Measurements from ENCODE around the gene PABPN1L.

The PABPN1L gene

GRCh38 chr16:88841521-88842307 lies 24.7 kb downstream of the PABPN1L start:
- no peak for DNase-seq (ENCODE audit: low read depth)
- no peak for TF ChIP-seq CTCF (IDR thresholded peaks at IDR 0.05; ENCODE audit: low read depth, low read length, missing control alignments)
- H3K4me3 ChIP-seq (ENCODE audit: low read depth, low read length), result no peak overlapping the region; the same call in 1 of the 2 replicates

- no peak for TF ChIP-seq CTCF (IDR thresholded peaks at IDR 0.05; ENCODE audit: low read depth, low read length, missing control alignments)
- no peak overlapping the region for H3K4me3 ChIP-seq (ENCODE audit: low read depth, low read length)
- no peak for DNase-seq (ENCODE audit: low read depth)
Observed at GRCh38 chr16:88840600-88841215, 25.8 kb downstream of the PABPN1L start.

- H3K4me3 ChIP-seq (ENCODE audit: low read depth, low read length), result no peak overlapping the region
- DNase-seq (ENCODE audit: low read depth), result no peak
- no peak for TF ChIP-seq CTCF (IDR thresholded peaks at IDR 0.05; ENCODE audit: low read depth, low read length, missing control alignments)
Observed at GRCh38 chr16:88839745-88840599, 26.5 kb downstream of the PABPN1L start.

- DNase-seq (ENCODE audit: low read depth), result no peak
- no peak for TF ChIP-seq CTCF (IDR thresholded peaks at IDR 0.05; ENCODE audit: low read depth, low read length, missing control alignments)
Observed at GRCh38 chr16:88839026-88839529, 27.4 kb downstream of the PABPN1L start.

GRCh38 chr16:88838566-88838965 lies 27.9 kb downstream of the PABPN1L start:
- H3K4me3 ChIP-seq (ENCODE audit: low read depth, low read length), result no peak overlapping the region
- no peak for DNase-seq (ENCODE audit: low read depth)
- no peak for TF ChIP-seq CTCF (IDR thresholded peaks at IDR 0.05; ENCODE audit: low read depth, low read length, missing control alignments)

More at GRCh38 chr16:88839026-88839529, 27.4 kb downstream of the PABPN1L start:
- no peak overlapping the region for H3K4me3 ChIP-seq (ENCODE audit: low read depth, low read length)

GRCh38 chr16:88837806-88838205 lies 28.7 kb downstream of the PABPN1L start:
- no peak for DNase-seq (ENCODE audit: low read depth)
- H3K4me3 ChIP-seq (ENCODE audit: low read depth, low read length), result no peak overlapping the region
- TF ChIP-seq CTCF (IDR thresholded peaks at IDR 0.05; ENCODE audit: low read depth, low read length, missing control alignments), result no peak

Measured in GM12864 (cell line).